ENCODE data around the gene SP5.
"Not testable (repeated sequence)": the region's sequence is repeated elsewhere in the genome, so short reads cannot be mapped to it uniquely, and the experiment has no call there.

The SP5 gene

DNA sequence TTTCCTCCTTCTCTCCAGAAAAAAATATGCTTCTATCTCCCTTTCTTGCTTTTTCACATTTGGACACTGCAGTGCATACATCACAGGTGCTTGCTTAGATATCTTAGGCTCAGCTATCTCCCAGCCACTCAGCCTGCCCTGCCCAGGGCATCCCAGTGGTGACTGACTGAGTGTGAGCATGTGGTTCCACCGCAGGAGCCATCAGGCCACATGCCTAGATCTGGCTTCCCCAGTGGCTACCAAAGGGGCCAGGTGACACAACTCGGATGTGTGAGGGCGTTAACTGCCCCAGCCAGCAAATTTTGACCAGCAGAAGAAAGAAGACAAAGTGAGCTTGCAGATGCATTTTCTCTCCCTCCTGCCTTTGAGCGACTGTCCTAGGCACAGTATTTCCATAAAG, 25.5 kb downstream of the SP5 start:
- no peak for DNase-seq

DNA sequence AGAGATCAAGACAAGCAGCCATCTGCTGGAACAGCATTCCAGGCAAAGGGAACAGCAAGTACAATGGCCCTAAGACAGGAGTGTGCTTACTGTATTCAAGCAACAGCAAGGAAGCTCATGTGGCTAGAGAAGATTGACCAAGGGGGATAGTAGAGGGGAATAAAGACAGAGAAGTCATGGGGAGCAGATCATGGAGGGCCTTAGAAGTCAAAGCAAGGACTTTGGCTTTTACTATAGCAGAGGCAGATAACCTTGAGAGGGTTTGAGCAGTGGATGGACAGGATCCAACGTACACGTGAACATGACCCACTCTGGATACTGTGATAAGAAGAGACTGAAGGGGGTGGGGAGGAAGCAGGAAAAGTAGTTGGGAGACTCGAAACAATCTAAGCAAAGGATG, 26.9 kb downstream of the SP5 start:
- no peak for DNase-seq

DNA sequence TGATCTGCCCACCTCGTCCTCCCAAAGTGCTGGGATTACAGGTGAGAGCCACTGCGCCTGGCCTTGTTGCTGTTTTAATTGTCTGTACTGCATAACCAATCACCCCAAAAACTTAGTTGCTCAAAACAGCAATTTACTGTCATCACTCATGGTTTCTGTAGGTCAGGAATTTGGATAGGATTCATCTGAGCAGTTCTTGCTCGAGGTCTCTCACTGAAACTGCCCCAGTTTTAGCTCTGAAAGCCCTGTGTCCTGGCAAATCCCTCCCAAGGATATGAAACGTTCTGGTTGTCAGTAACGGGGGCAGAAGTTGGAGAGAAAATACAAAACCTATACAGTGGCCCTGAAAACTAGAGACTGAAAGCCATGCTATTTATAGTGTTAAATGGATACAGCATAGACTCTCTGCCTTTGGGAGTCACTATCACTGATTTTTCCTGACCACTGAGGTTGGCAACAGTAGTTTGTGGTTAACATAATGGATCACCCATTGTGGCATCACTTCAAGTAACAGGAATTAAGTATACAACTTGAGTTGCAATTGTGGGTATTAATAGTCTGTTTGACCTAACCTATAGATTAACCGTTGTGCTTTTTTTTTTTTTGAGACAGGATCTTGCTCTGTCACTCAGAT, 27.9 kb downstream of the SP5 start:
- DNase-seq = no peak

DNA sequence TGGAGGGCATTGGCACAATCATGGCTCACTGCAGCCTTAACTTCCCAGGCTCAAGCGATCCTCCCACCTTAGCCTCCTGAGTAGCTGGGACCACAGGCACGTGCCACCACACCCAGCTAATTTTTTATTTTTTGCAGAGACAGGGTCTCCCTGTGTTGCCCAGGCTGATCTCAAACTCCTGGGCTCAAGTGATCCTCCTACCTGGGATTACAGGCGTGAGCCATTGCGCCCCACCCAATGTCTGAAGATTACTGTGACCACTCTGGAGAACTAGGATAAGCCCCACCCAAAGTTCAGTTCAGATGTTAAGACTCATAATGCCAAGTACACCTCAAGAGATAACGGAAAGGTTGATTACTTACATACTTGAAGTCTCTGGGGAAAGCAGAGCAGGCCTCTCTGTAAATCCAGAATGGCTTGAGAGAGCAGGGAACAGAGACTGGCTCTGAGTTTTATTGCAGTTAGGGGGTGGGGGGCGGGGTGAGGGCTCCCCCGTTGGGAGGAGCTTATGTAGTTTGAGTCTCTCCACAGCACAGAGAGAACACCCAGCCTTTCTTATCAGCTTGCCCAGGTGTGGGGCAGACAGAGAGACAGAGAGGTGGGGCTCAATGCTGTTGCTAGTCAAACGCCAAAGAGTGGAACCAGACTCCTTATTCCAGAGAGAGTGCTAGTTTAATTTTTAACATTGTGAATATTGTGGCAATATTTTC, 28.5 kb downstream of the SP5 start:
- no peak for DNase-seq

DNA sequence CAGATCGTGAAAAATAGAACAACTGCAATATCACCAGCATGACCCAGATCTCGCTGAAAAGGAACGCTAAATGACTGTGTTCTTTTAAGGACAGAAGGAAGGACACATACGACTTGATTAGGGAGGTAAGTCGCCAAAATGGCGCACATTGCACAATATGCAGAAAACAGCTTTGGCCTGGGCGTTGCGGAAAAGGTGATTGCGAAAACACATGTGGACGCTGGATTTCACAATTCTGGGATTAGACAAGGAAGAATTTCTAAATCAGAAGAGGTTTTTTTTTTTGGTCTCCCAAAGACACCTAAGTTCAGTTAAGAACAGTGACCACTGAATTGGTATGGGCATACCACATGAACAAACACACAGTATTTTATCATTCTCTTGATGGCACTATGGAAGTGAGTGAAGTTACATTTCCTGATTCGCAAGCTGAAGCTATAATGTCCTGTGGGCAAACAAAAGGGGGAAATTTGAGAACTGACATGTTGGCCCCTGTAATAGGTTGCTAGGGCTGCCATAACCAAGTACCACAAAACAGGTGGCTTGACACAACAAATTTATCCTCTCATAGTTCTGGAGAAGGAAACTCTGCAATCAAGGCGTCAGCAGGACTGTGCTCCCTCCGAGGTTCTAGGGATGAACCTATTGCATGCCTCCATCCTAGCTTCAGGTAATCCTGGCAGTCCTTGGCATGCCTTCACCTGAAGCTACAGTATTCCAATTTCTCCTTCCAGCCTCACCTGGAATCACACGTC, 29.3 kb downstream of the SP5 start:
- no peak for DNase-seq

DNA sequence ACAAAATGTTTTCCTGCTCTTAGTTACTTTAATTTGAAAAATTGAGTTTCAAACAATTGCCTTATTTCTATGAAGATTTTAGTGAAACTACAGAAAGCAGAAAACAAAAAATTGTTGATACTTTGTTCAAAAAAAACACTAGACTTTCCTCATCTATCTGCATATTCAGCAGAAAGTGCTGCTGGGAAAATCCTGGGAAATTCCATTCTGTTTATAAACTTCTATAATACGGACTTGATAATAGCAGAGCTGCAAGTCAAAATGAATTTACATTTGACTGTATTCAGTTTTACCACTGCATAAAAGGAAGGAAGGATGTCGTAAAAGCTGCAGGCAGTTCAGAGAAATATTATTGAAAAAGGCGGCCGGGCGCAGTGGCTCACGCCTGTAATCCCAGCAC, 30.2 kb downstream of the SP5 start:
- no peak for DNase-seq

DNA sequence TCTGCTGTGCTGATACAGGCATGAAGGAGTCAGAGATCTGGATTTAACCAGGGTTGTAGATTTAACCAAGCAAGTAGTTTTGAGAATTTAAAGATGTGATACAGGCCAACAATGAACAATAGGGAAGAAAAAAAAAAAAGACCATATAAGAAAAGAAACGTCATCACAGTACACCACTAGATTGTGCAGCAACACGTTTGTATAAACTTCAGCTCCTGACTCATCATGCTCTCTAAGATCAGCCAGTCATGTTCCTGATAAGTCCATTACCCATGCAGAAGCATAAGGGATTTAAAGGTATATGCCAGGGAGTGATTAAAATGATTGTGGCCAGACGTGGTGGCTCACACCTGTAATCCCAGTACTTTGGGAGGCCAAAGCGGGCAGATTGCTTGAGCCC, 32.8 kb downstream of the SP5 start:
- no peak for DNase-seq

DNA sequence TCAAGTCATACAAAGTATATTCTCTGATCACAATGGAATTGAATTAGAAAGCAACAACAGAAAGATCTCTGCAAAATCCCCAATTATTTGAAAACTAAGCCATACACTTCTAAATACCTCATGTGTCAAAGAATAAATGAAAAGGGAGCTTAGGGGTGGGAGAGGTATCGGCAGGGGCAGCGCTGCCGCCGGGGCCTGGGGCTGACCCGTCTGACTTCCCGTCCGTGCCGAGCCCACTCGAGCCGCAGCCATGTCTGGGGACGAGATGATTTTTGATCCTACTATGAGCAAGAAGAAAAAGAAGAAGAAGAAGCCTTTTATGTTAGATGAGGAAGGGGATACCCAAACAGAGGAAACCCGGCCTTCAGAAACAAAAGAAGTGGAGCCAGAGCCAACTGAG, 36.4 kb downstream of the SP5 start:
- DNase-seq = not testable (repeated sequence)

DNA sequence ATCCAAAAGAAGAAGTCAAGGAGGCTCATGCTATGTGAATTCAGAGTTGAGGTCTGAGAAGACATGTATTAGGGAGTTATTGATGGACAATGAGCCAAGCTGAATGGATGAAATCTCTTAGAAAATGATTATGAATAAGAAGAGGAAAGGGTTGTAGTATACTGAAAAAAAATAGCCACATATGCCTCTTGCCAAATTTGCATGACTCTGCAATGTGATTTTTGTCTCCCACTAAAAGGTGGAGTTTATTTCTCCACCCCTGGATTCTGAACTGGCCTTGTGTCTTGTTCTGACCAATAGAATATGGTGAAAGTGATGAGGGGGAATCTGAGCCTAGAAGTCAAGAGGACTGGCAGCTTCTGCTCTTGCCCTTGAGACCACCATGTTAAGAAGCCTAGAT, 46.4 kb downstream of the SP5 start:
- DNase-seq = no peak

DNA sequence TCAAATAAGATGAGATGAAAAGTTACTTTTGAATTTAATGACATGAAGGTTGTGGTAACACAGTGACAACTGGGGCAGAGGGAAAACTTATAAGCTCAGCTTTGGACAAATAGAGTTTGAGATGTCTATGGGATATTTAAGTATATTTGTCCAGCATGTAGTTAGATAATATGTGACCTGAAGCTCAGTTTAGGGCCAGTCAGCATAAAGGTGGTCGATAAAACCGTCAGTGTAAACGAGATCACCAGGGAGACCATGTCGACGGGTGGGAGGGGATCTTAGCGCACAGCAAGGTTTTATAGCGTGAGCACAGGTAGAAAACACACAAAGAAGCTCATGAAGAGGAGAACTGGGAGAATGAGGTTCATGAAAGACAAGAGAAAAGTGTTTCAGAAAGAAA, 47.6 kb downstream of the SP5 start:
- no peak for DNase-seq

DNA sequence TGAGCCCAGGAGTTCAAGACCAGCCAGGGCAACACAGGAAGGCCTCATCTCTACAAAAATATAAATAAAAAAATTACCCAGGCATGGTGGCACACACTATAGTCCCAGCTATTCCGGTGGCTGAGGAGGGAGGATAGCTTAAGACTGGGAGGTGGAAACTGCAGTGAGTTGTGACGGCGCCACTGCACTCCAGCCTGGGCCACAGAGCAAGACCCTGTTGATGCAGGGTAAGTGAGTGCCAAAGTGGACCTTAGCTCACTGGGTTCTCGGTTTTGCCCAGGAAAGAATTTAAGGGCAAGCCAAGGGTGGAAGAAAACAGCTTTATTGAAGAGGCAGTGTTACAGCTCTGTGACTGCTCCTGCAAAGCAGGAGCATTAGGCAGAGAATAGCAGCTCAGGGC, 48.1 kb downstream of the SP5 start:
- DNase-seq = no peak

DNA sequence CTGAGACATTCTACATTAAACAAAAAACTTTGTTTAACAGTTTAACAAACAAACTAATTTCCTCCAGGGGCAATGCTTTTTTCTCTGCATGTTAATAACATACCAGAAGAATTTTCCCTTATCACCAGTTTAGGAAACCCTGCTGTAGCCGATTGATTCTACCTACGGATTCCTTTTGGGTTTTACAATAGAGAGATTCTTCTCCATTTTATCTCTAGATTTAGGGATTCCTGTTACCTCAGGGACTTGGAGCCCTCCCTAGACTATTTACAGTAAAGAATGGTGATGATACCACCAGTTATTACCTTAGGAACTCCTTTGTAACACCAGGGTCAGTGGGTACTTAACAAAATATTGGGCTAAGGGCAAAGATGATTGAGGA, 49.7 kb downstream of the SP5 start:
- no peak for DNase-seq

DNA sequence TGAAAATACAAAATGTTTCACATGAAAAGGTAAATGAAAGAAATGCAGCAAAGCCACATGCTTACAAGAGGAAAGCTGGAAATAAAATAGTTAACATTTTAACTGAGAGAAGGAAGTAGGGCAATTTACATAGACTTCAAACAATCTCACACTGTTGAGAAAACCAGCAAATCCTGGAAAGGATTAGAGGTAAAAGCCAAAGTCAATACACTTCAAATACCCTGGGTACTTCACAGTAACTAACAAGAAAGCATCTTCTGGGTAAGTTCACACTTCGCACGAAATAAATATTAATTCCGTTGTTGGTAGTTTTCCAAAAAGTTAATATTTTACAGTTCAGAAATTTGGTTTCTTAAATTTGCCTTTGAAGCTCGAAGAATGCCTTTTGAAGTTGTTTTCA, 51.6 kb downstream of the SP5 start:
- no peak for DNase-seq

Measured in activated naive CD4-positive, alpha-beta T cell (primary cell).